ENCODE data around the gene TLE5.

GRCh38 chr19:3028305-3029064 is 33.8 kb downstream of the TLE5 start:
- TF ChIP-seq POLR2A (IDR thresholded peaks at IDR 0.05) (no peak), CTCF (IDR thresholded peaks at IDR 0.05) (no peak)
